Limb (tissue), 2 donors: ENCODE data around the gene MAPKBP1.
"Not testable (repeated sequence)": the region's sequence is repeated elsewhere in the genome, so short reads cannot be mapped to it uniquely, and the experiment has no call there.

Source experiments
- DNase-seq, 2 donors: peaks; one replicate each; pipeline ENCODE4 v3.0.0-alpha.2; 2016; ENCODE audit errors: extremely low spot score in 2 of 2

Gene MAPKBP1

DNA sequence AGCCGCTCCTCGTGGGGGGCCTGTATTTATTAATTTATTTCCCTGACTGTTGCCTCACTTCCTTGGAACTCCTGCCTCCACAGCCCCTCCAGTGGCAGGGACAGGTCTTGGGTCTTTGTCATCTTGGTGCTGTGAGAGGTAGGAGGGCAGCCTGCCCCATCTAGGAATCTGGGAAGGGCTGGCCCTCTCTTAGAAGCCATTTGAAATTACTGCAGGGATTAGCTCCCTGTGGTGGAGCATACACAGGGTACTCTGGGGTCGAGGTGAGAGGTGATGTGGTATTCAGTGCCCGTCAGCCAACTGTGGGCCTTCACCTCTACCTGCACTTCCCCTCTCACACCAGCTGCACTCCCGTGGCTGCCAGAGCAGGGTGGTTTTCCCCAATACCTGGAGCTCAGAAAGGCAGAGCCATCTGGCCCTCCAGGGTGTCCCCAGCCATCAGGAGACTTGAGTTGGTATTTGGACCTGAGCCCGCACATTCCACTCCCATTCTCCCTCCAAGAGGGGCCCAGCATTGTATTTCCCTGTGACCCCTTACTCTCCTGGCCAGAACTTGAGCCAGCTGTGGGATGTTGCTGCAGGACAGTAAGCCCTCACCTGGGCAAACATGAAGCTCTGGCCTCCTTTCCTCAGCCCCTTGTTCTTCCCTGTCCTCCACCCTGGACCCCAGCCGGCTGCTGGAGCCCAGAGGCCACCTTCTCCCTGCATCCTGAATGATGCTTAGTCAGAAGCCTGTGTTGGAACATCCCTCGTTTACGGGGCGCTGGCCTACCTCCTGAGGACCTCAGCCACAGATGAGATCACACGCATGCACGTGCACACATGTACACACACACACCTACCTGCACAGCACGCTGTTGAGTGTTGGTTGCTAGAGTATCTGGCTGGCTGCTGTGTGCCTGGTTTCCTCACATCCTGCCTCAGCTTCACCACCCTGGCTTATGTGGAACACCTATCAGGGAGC lies 51.6 kb downstream of the MAPKBP1 start:
- DNase-seq: no peak

GRCh38 chr15:41827290-41827879 lies 53.1 kb downstream of the MAPKBP1 start:
- DNase-seq: no peak

GRCh38 chr15:41827880-41828806 lies 53.9 kb downstream of the MAPKBP1 start, which contains the start of gene JMJD7:
TSS of gene JMJD7 (plus strand) at chr15:41828092. CDS start at chr15:41828125, 33 bp downstream.
- peak; percentile 88 to 98 for DNase-seq

DNA sequence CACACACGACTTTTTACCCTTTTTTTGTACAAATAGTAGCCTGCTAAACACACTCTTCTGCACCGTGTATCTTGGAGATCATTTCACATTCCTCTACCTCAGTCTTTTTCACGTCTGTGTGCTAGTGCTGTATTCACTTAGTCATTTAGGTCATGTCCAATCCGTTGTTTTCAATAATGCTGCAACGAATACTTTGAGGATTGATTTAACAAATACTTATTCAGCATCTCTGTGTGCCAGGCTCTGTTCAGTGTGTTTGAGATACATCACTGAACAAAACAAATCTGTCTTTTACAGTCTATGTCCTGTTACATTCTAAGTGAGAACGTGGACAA lies 54.5 kb downstream of the MAPKBP1 start:
- no peak for DNase-seq

DNA sequence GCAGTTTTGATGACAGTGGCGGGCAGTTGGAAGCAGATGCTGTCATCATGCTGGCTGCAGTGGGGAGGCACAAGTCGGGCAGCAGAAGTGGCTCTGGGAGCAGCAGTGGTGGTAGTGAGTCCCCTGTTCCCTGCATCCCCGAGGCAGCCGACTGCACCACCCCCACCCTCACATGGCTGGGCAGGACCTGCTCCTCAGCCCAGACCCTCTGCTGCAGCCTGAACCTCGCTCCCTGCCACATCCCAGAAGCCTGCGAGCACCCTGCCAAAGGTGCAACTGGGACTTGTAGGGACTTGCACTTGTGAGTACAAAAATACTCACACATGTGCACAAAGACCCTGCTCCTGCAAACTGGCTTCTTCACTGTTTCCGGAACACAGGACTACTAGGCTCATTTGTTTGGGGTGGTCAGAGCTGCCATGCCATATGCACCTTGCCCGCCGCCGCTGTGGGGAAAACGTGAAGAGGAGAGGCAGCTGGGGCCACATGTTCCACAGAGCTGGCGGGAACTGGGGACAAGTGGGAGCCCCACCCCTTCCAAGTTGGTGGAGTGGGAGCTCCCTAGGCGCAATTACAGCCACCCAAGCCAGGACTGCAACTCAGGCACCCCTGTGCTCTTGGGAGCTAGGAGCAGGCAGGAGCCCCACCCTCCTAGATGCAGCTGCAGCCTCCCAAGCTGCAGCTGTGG lies 55.8 kb downstream of the MAPKBP1 start:
- no peak for DNase-seq

DNA sequence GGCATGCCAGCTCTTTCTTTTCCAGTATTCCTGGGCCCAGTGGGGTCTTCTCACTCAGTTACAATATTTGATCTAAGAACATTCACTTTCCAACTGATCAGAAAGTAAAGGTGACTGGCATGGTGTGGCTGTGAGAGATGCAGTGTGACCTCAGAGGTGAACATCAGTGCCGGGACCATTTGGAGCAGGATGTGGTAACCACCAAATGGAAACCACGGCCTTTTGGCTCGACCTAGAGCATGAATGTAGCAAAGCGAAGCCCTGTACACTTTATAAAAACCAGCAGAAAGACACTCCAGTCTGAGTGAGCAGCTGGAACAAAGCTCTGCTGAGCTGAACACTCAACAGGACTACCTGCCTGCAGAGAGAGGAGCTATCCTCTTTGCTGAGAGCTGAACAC lies 57.0 kb downstream of the MAPKBP1 start:
- DNase-seq: not testable (repeated sequence)

DNA sequence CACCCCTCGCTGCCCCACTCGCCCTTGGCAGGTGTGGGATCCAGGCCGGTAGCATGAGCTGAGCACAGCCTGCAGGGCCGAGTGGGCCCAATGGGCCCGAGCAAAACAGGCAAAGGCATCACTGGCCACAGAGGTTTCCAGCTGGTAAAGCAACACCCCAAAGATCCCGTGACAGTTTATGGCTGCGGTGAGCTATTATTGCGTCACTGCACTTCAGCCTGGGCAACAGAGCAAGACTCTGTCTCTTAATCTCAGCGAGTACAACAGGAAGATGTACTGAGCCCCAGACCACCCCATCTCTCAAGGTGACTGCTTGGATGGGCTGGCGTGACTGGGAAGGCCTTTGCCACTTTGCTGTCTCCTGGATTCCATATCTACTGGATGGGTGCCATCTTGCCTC lies 57.9 kb downstream of the MAPKBP1 start:
- no peak for DNase-seq

- DNase-seq: no peak
Observed at GRCh38 chr15:41832875-41833274, 58.6 kb downstream of the MAPKBP1 start.

DNA sequence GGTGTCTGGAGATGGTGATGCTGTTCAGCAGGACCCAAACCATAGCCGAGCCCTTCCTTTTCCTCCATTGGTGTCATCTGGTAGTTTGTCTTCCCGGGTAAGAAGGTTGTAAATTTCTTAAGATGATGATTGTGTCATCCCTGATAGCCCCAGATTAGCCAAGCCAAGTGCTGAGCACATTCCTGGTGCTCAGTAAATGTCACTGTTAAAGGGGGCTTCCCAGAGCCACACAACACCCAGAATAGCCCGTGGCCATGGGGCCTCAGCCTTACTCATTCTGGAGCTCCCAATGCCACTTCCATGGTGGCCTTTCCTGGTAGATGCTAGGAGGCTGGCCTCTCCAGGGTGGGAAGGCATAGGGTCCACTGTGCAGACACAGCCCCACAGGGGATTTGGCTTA lies 59.8 kb downstream of the MAPKBP1 start:
- DNase-seq: no peak

DNA sequence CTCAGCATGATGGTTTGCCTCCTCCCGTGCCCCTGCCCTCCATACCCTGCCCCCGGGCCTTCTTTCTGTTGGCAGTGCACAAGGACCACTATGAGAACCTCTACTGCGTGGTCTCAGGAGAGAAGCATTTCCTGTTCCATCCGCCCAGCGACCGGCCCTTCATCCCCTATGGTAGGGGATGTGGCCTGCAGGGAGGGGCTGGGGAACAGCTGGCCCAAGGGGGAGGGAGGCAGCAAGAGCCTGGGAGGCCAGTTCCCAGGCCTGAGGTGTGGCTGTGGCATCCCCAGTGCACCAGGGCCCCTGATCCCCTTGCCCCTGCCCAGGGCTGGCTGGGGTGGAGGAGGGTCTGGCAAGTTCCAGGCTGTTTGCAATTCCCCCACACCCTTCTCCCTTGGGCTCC lies 61.8 kb downstream of the MAPKBP1 start:
- no peak for DNase-seq

DNA sequence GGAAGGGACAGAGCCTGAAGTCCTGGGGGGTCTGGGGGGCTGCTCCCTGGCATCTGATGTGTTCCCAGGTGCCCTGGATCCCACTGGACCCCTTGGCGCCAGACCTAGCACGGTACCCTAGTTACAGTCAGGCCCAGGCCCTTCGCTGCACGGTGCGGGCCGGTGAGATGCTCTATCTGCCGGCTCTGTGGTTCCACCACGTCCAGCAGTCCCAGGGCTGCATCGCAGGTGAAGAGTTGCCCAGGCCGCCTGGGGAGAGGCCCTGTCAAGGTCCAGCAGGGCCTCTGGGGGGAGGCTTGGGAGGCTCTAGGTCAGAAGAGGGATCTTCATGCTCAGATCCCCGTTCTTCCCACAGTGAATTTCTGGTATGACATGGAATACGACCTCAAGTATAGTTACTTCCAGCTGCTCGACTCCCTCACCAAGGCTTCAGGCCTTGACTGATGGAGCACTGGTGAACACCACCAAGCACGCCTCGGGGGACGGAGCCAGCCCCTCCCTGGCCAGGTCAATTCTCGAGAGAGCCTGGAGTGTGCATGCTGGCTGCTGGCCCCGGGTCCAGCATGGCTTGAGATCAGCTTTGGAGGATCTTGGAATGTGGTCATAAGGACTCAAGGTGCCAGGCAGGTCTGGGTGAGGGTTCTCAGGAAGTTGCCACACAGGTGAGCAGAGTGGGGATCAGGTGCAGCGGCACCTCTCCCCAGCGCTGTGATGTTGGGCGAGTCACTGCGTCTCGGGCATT lies 62.6 kb downstream of the MAPKBP1 start:
- DNase-seq: no peak

DNA sequence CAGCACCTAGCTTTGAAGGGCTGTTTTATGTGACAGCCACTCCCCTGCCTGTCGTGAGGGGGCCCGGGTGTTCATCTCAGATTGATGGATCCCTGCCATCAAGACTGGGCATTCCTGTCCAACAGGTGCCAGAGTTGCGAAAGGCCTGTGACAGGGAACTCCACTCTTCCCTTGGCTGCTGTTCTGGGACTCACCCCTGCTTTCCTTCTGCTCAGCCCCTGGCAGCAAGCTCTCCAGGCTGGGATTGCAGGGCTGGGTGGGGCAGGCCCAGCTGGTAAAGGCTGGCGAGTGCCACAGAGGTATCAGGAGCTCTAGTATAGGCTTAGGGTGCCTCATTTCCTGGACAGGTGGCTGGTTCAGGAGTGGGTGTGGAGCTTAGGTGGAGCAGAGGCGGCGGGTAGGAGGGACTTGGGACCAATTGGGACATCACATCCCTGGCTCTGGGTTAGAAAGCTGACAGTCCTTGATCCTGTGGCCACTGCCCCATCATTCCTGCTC lies 64.2 kb downstream of the MAPKBP1 start, which contains the start of gene PLA2G4B:
PLA2G4B (plus strand) TSS at position 448 of the 498 bp plus-strand sequence. CDS start 67 bp downstream, outside the sequence.
- no peak for DNase-seq

GRCh38 chr15:41839781-41840491 lies 65.7 kb downstream of the MAPKBP1 start:
- no peak for DNase-seq

DNA sequence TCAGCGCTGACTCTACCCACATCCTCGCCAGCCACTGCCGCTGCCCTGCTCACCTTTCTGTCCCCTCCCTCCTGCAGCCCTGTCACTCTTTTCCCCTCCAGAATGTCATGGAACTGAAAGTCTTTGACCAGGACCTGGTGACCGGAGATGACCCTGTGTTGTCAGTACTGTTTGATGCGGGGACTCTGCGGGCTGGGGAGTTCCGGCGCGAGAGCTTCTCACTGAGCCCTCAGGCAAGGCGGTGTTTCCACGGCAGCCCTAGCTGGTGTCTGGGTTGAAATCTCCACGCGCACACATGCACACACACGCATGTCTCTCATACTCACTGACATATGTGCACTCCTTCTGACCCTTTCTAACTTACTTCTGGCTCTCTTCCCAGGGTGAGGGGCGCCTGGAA lies 66.4 kb downstream of the MAPKBP1 start:
- no peak for DNase-seq

GRCh38 chr15:41841131-41841530 lies 66.8 kb downstream of the MAPKBP1 start:
- DNase-seq: no peak

- no peak for DNase-seq
Observed at GRCh38 chr15:41842229-41842628, 67.9 kb downstream of the MAPKBP1 start.

GRCh38 chr15:41843571-41843970 lies 69.3 kb downstream of the MAPKBP1 start:
- DNase-seq: no peak

GRCh38 chr15:41844814-41845213 lies 70.5 kb downstream of the MAPKBP1 start:
- DNase-seq: no peak

GRCh38 chr15:41847206-41847605 lies 72.9 kb downstream of the MAPKBP1 start:
- no peak for DNase-seq
